ENCODE data around the gene CCDC92B. TPM values are rescaled to one million over a fixed set of nuclear protein-coding genes. Genes with fewer than 3 reads are reported as not detected.

Gene CCDC92B
- total and polyA plus RNA-seq, 2 of the 13 experiments (the other 11 are each of a cell fraction or from before 2014, with no cell fraction given) = not detected

- no peak for TF ChIP-seq AKNA (CRISPR knock-in tag; IDR thresholded peaks at IDR 0.05; ENCODE audit: borderline replicate concordance)
- no peak for TF ChIP-seq ZNF326 (CRISPR knock-in tag; IDR thresholded peaks at IDR 0.05; ENCODE audit: borderline replicate concordance)
- TF ChIP-seq TGIF2 (CRISPR knock-in tag; IDR thresholded peaks at IDR 0.05) = peak; percentile 76
- no peak for TF ChIP-seq TP53 (CRISPR knock-in tag; conservative IDR thresholded peaks at IDR 0.05)
- peak; percentile 62; the same call in 1 of the 2 replicates for TF ChIP-seq ZMYM3 (CRISPR knock-in tag; IDR thresholded peaks at IDR 0.05)
- TF ChIP-seq PHF20 (CRISPR knock-in tag; IDR thresholded peaks at IDR 0.05) = peak; percentile 76
- TF ChIP-seq, protein P1, sequence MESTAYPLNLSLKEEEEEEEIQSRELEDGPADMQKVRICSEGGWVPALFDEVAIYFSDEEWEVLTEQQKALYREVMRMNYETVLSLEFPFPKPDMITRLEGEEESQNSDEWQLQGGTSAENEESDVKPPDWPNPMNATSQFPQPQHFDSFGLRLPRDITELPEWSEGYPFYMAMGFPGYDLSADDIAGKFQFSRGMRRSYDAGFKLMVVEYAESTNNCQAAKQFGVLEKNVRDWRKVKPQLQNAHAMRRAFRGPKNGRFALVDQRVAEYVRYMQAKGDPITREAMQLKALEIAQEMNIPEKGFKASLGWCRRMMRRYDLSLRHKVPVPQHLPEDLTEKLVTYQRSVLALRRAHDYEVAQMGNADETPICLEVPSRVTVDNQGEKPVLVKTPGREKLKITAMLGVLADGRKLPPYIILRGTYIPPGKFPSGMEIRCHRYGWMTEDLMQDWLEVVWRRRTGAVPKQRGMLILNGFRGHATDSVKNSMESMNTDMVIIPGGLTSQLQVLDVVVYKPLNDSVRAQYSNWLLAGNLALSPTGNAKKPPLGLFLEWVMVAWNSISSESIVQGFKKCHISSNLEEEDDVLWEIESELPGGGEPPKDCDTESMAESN (CRISPR knock-in tag; conservative IDR thresholded peaks at IDR 0.05) = peak; percentile 75; the same call in 1 of the 2 replicates
- peak; percentile 71 for TF ChIP-seq ARNTL (CRISPR knock-in tag; IDR thresholded peaks at IDR 0.05)
- TF ChIP-seq, protein P2, sequence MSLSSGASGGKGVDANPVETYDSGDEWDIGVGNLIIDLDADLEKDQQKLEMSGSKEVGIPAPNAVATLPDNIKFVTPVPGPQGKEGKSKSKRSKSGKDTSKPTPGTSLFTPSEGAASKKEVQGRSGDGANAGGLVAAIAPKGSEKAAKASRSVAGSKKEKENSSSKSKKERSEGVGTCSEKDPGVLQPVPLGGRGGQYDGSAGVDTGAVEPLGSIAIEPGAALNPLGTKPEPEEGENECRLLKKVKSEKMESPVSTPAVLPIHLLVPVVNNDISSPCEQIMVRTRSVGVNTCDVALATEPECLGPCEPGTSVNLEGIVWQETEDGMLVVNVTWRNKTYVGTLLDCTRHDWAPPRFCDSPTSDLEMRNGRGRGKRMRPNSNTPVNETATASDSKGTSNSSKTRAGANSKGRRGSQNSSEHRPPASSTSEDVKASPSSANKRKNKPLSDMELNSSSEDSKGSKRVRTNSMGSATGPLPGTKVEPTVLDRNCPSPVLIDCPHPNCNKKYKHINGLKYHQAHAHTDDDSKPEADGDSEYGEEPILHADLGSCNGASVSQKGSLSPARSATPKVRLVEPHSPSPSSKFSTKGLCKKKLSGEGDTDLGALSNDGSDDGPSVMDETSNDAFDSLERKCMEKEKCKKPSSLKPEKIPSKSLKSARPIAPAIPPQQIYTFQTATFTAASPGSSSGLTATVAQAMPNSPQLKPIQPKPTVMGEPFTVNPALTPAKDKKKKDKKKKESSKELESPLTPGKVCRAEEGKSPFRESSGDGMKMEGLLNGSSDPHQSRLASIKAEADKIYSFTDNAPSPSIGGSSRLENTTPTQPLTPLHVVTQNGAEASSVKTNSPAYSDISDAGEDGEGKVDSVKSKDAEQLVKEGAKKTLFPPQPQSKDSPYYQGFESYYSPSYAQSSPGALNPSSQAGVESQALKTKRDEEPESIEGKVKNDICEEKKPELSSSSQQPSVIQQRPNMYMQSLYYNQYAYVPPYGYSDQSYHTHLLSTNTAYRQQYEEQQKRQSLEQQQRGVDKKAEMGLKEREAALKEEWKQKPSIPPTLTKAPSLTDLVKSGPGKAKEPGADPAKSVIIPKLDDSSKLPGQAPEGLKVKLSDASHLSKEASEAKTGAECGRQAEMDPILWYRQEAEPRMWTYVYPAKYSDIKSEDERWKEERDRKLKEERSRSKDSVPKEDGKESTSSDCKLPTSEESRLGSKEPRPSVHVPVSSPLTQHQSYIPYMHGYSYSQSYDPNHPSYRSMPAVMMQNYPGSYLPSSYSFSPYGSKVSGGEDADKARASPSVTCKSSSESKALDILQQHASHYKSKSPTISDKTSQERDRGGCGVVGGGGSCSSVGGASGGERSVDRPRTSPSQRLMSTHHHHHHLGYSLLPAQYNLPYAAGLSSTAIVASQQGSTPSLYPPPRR (CRISPR knock-in tag; IDR thresholded peaks at IDR 0.05; ENCODE audit: borderline replicate concordance) = 0 out of 2 replicates have a peak, but pooled peaks have one; percentile 28
- no peak for TF ChIP-seq DDIT3 (CRISPR knock-in tag; IDR thresholded peaks at IDR 0.05)
- no peak for TF ChIP-seq SNAPC4 (CRISPR knock-in tag; IDR thresholded peaks at IDR 0.05)
Measured at GRCh38 chr17:2711608-2712299, 37.7 kb downstream of the CCDC92B start, which contains the start of gene CLUH (continued).
